SK-N-SH (cell line): Measurements from ENCODE around the gene ATP5MG. TPM values are rescaled to one million over a fixed set of nuclear protein-coding genes. Genes with fewer than 3 reads are reported as not detected.

Source experiments
- CTCF ChIA-PET: fragments of 300-600, 350-600 bp; formaldehyde crosslinking; extraction: SDS; loops from one replicate; lab custom pipeline; 2021; lab: Yijun Ruan, JAX
- POLR2A ChIA-PET: fragments of 350-600 bp; sonication (Branson Sonifier 250); formaldehyde crosslinking; extraction: SDS; loops from one replicate; lab custom pipeline; 2020; ENCODE audit warnings: antibody characterized with exemption, inconsistent platforms; lab: Yijun Ruan, JAX
- DNase-seq: peaks from one replicate; pipeline ENCODE4 v3.0.0; 2012
- H2AFZ ChIP-seq: fragments of 200-600 bp; sonication (generic); 2 replicates; pipeline ENCODE4 v1.8.1; 2016; ENCODE audit warnings: antibody characterized with exemption, mild to moderate bottlenecking, low read depth
- H3F3A ChIP-seq: fragments of 200-600 bp; sonication (generic); replicated peaks from 2 replicates; pipeline ENCODE3; 2016; ENCODE audit warnings: antibody characterized with exemption, mild to moderate bottlenecking; ENCODE audit not compliant: insufficient read depth
- H3K27ac ChIP-seq, 2 experiments: fragments of 200-500 bp in 1 of 2; fragments of 200-600 bp in 1 of 2; sonication (Bioruptor generic) in 1 of 2; sonication (generic), shearing (Covaris generic) in 1 of 2; 2 replicates each; pipeline versions ENCODE4 v1.5.1 to v1.6.1; 2014 to 2016; ENCODE audit warnings: low read depth in 2 of 2, inconsistent platforms in 1 of 2, low read length in 1 of 2, mild to moderate bottlenecking in 1 of 2, mixed read lengths in 1 of 2
- H3K27me3 ChIP-seq: fragments of 200-600 bp; sonication (generic), shearing (Covaris generic); 2 replicates; pipeline ENCODE4 v1.6.1; 2016; ENCODE audit warnings: mixed run types; ENCODE audit not compliant: insufficient read depth
- H3K36me3 ChIP-seq, 2 experiments: fragments of 200-500 bp in 1 of 2; fragments of 200-600 bp in 1 of 2; sonication (Bioruptor generic) in 1 of 2; sonication (generic) in 1 of 2; replicated peaks in 1 of 2; 2 replicates each; pipeline versions ENCODE3 to v1.5.1; 2014 to 2016; ENCODE audit warnings: low read length in 1 of 2, mild to moderate bottlenecking in 1 of 2; ENCODE audit not compliant: insufficient read depth in 2 of 2, control insufficient read depth in 1 of 2
- H3K4me1 ChIP-seq, 2 experiments: fragments of 200-500 bp in 1 of 2; fragments of 200-600 bp in 1 of 2; sonication (Bioruptor generic) in 1 of 2; sonication (generic), shearing (Covaris generic) in 1 of 2; 2 replicates each; pipeline versions ENCODE4 v1.5.1 to v1.6.1; 2014 to 2016; ENCODE audit warnings: low read depth in 1 of 2, low read length in 1 of 2, mixed run types in 1 of 2; ENCODE audit not compliant: insufficient read depth in 2 of 2, control insufficient read depth in 1 of 2
- H3K4me2 ChIP-seq: fragments of 200-600 bp; sonication (generic), shearing (Covaris generic); 2 replicates; pipeline ENCODE4 v1.6.1; 2017; ENCODE audit warnings: mixed run types
- H3K4me3 ChIP-seq, 2 experiments: fragments of 200-500 bp in 1 of 2; fragments of 200-600 bp in 1 of 2; sonication (Bioruptor generic) in 1 of 2; sonication (generic), shearing (Covaris generic) in 1 of 2; 2 replicates each; pipeline versions ENCODE4 v1.5.1 to v1.8.1; 2014 to 2016; ENCODE audit warnings: low read depth in 2 of 2, inconsistent platforms in 1 of 2, low read length in 1 of 2, mild to moderate bottlenecking in 1 of 2, mixed read lengths in 1 of 2, moderate library complexity in 1 of 2
- H3K79me2 ChIP-seq: fragments of 200-600 bp; sonication (generic); 2 replicates; pipeline ENCODE4 v1.8.1; 2017; ENCODE audit warnings: mild to moderate bottlenecking; ENCODE audit not compliant: insufficient read depth
- H3K9ac ChIP-seq: fragments of 200-600 bp; sonication (generic); 2 replicates; pipeline ENCODE4 v1.6.1; 2017; ENCODE audit warnings: mixed run types
- H3K9me2 ChIP-seq: fragments of 200-600 bp; sonication (generic); 2 replicates; pipeline ENCODE4 v1.6.1; 2017; ENCODE audit warnings: mixed run types
- H3K9me3 ChIP-seq: fragments of 200-600 bp; sonication (generic); 2 replicates; pipeline ENCODE4 v1.6.1; 2017; ENCODE audit warnings: mixed run types, mild to moderate bottlenecking, moderate library complexity
- H4K20me1 ChIP-seq: fragments of 200-600 bp; sonication (generic); 2 replicates; pipeline ENCODE4 v1.6.1; 2017; ENCODE audit warnings: mild to moderate bottlenecking, mixed run types; ENCODE audit not compliant: insufficient read depth
- EP300 ChIP-seq, 2 experiments: IDR thresholded peaks; 2 replicates each; pipeline versions ENCODE4 v1.4.0 to v1.6.1; 2012; ENCODE audit warnings: borderline replicate concordance in 1 of 2, low read depth in 1 of 2, low read length in 1 of 2
- EZH2phosphoT487 ChIP-seq: fragments of 200-600 bp; sonication (generic); IDR thresholded peaks from 2 replicates; pipeline ENCODE4 v1.6.1; 2017; ENCODE audit warnings: low read depth, mixed run types, mild to moderate bottlenecking, antibody characterized with exemption, moderate library complexity, borderline replicate concordance
- FOXM1 ChIP-seq: IDR thresholded peaks from 2 replicates; pipeline ENCODE4 v1.4.0; 2012; ENCODE audit warnings: low read depth, mild to moderate bottlenecking
- GATA2 ChIP-seq: sonication (generic); formaldehyde crosslinking; IDR thresholded peaks from 2 replicates; pipeline ENCODE4 v1.5.0; 2020; ENCODE audit warnings: mild to moderate bottlenecking, missing genetic modification reagents
- JUND ChIP-seq: IDR thresholded peaks from 2 replicates; pipeline ENCODE4 v1.4.0; 2012
- MEF2A ChIP-seq: IDR thresholded peaks from 2 replicates; pipeline ENCODE4 v1.4.0; 2012; ENCODE audit warnings: low read depth, borderline replicate concordance
- MXI1 ChIP-seq: IDR thresholded peaks from 2 replicates; pipeline ENCODE4 v1.6.1; 2012; ENCODE audit warnings: mild to moderate bottlenecking, low read depth, low read length, improper control_type of control experiment
- NFIC ChIP-seq: IDR thresholded peaks from 2 replicates; pipeline ENCODE4 v1.4.0; 2012; ENCODE audit warnings: borderline replicate concordance
- RAD21 ChIP-seq: IDR thresholded peaks from 2 replicates; pipeline ENCODE4 v1.6.1; 2012; ENCODE audit warnings: mild to moderate bottlenecking, low read length
- RCOR1 ChIP-seq: fragments of 150-350 bp; IDR thresholded peaks from 2 replicates; pipeline ENCODE4 v1.6.1; 2017; ENCODE audit warnings: antibody characterized with exemption, low read length
- RXRA ChIP-seq: IDR thresholded peaks from 2 replicates; pipeline ENCODE4 v1.4.0; 2012; ENCODE audit warnings: low read depth, mild to moderate bottlenecking, borderline replicate concordance
- SIN3A ChIP-seq: IDR thresholded peaks from 2 replicates; pipeline ENCODE4 v1.6.1; 2012; ENCODE audit warnings: low read depth, mild to moderate bottlenecking, low read length, moderate library complexity, borderline replicate concordance
- TAF1 ChIP-seq: IDR thresholded peaks from 2 replicates; pipeline ENCODE4 v1.6.1; 2012; ENCODE audit warnings: low read depth, mild to moderate bottlenecking, low read length, moderate library complexity, borderline replicate concordance
- TEAD4 ChIP-seq: IDR thresholded peaks from 2 replicates; pipeline ENCODE4 v1.4.0; 2012; ENCODE audit warnings: mild to moderate bottlenecking, borderline replicate concordance; ENCODE audit not compliant: insufficient read depth
- YY1 ChIP-seq: IDR thresholded peaks from 2 replicates; pipeline ENCODE4 v1.4.0; 2012; ENCODE audit warnings: low read depth, mild to moderate bottlenecking
- WGBS: methylation state at CpG from one replicate; pipeline ENCODE4 v1.1.6; 2017; ENCODE audit warnings: low lambda C conversion rate; 5-methylcytosine and 5-hydroxymethylcytosine counted together
- polyA plus RNA-seq, 3 experiments: library from polyadenylated mRNA; depleted of rRNA; stranded (reverse); fragments of >200 nt; gene quantifications; 2 replicates each; pipeline ENCODE4 v1.2.3, GENCODE V29; 2012
- TF ChIP-seq, protein P1 (sequence below): IDR thresholded peaks from 2 replicates; pipeline ENCODE4 v1.4.0; 2012; ENCODE audit warnings: low read depth, borderline replicate concordance
- TF ChIP-seq, protein P2 (sequence below): IDR thresholded peaks from 2 replicates; pipeline ENCODE4 v1.4.0; 2012; ENCODE audit warnings: low read depth, borderline replicate concordance
- TF ChIP-seq, protein P3 (sequence below): fragments of 150-350 bp; IDR thresholded peaks from 2 replicates; pipeline ENCODE4 v1.6.1; 2016; ENCODE audit warnings: mild to moderate bottlenecking, low read depth, low read length
- TF ChIP-seq, protein P4 (sequence below): fragments of 200-600 bp; sonication (generic); IDR thresholded peaks from 2 replicates; pipeline ENCODE4 v1.6.1; 2017; ENCODE audit warnings: antibody characterized with exemption, mild to moderate bottlenecking, moderate library complexity
- TF ChIP-seq, protein P5 (sequence below): IDR thresholded peaks from 2 replicates; pipeline ENCODE4 v1.6.1; 2012; ENCODE audit warnings: mild to moderate bottlenecking, low read depth, low read length, moderate library complexity

Gene ATP5MG
- polyA plus RNA-seq, 1 of the 3 experiments (the other 2 are of a cell fraction) = 140 TPM

DNA sequence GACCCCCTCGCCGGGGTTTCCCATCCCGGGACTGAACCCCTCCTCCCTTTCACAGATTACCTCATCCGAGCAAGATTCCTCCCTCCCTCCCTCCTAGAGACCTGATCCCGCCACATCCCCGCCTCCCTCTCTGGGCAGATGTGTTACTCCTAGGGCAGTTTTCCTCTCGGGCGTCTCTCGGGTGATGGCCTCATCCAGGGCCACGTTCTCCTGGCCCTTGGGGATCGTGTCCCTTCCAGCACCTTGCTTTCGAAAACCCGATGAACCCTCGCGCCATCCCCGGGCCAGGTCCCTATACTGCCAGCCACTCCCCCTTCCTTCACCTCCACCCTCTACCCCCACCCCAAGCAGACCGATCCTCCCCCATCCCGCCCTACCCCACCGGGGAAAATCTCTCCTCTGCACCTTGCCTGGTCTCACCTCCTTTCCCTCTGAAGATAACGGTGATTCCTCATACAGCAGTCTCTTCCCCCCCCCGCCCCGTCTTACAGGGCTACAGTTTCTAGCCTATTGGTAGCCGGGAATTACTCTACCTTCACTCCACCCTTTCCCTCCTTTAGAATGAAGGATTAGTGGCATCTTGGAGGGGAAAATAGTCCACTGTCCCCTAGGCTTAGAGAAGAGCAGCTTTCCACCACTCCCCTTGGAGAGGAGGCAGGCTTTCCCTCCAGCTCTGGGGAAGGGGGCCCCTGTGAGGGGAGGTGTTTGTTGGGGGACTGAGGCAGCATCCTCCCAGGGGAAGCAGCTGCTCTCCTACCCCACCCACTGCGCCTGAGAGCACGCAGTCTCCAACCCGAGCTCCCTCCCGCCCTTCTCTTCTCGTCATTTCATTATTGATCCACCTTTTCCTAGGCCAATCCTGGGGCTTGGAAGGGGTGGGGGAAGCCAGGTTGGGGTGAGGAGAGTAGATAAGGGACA lies 36.1 kb downstream of the ATP5MG start:
- ChIA-PET CTCF (interaction anchor here (1.0 to 1.1 kb wide), 2 partner anchors 17 to 51 kb away, joined by 3 read pairs; no protein-coding TSS in a partner anchor), POLR2A (no interaction called here)
- Histone ChIP-seq H3K9me3 (no peaks in the 10 kb centered on the region), H4K20me1 (peaks cover 51% of the 10 kb centered on the region), H3K79me2 (peaks cover 59% of the 10 kb centered on the region), H3K9me2 (no peaks in the 10 kb centered on the region), H3K27ac (peak overlapping the region; percentile 76 to 91), H3K36me3 (peaks cover 15 to 16% of the 10 kb centered on the region in 2 experiments), H2AFZ (no peak overlapping the region; the same call in 1 of the 2 replicates), H3K4me3 (peak overlapping the region; percentile 77 to 95), H3K27me3 (no peaks in the 10 kb centered on the region), H3K9ac (peak overlapping the region; percentile 80), H3K4me1 (peaks cover 31 to 33% of the 10 kb centered on the region in 2 experiments; a peak in 3 of 4 replicates), H3F3A (peaks cover 28% of the 10 kb centered on the region), H3K4me2 (peak overlapping the region; percentile 98)
- peak; percentile 57 for DNase-seq
- WGBS = under 1% methylated on average over 27 of the region's 28 CpGs
- no peak for TF ChIP-seq NFIC
- TF ChIP-seq TEAD4 = no peak
- no peak for TF ChIP-seq TAF1
- no peak for TF ChIP-seq MEF2A
- no peak for TF ChIP-seq JUND
- TF ChIP-seq RCOR1 = no peak
- TF ChIP-seq MXI1 = no peak
- TF ChIP-seq YY1 = no peak
- TF ChIP-seq, protein P1, sequence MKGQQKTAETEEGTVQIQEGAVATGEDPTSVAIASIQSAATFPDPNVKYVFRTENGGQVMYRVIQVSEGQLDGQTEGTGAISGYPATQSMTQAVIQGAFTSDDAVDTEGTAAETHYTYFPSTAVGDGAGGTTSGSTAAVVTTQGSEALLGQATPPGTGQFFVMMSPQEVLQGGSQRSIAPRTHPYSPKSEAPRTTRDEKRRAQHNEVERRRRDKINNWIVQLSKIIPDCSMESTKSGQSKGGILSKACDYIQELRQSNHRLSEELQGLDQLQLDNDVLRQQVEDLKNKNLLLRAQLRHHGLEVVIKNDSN = no peak
- TF ChIP-seq, protein P2, sequence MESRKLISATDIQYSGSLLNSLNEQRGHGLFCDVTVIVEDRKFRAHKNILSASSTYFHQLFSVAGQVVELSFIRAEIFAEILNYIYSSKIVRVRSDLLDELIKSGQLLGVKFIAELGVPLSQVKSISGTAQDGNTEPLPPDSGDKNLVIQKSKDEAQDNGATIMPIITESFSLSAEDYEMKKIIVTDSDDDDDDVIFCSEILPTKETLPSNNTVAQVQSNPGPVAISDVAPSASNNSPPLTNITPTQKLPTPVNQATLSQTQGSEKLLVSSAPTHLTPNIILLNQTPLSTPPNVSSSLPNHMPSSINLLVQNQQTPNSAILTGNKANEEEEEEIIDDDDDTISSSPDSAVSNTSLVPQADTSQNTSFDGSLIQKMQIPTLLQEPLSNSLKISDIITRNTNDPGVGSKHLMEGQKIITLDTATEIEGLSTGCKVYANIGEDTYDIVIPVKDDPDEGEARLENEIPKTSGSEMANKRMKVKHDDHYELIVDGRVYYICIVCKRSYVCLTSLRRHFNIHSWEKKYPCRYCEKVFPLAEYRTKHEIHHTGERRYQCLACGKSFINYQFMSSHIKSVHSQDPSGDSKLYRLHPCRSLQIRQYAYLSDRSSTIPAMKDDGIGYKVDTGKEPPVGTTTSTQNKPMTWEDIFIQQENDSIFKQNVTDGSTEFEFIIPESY = no peak
- TF ChIP-seq, protein P3, sequence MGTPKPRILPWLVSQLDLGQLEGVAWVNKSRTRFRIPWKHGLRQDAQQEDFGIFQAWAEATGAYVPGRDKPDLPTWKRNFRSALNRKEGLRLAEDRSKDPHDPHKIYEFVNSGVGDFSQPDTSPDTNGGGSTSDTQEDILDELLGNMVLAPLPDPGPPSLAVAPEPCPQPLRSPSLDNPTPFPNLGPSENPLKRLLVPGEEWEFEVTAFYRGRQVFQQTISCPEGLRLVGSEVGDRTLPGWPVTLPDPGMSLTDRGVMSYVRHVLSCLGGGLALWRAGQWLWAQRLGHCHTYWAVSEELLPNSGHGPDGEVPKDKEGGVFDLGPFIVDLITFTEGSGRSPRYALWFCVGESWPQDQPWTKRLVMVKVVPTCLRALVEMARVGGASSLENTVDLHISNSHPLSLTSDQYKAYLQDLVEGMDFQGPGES = no peak
- no peak for TF ChIP-seq SIN3A
- no peak for TF ChIP-seq EZH2phosphoT487
- TF ChIP-seq, protein P4, sequence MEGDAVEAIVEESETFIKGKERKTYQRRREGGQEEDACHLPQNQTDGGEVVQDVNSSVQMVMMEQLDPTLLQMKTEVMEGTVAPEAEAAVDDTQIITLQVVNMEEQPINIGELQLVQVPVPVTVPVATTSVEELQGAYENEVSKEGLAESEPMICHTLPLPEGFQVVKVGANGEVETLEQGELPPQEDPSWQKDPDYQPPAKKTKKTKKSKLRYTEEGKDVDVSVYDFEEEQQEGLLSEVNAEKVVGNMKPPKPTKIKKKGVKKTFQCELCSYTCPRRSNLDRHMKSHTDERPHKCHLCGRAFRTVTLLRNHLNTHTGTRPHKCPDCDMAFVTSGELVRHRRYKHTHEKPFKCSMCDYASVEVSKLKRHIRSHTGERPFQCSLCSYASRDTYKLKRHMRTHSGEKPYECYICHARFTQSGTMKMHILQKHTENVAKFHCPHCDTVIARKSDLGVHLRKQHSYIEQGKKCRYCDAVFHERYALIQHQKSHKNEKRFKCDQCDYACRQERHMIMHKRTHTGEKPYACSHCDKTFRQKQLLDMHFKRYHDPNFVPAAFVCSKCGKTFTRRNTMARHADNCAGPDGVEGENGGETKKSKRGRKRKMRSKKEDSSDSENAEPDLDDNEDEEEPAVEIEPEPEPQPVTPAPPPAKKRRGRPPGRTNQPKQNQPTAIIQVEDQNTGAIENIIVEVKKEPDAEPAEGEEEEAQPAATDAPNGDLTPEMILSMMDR = no peak
- no peak for TF ChIP-seq EP300 (IDR thresholded peaks at IDR 0.05; ENCODE audit: borderline replicate concordance in 1 of 2, low read depth in 1 of 2, low read length in 1 of 2)
- no peak for TF ChIP-seq RXRA
- no peak for TF ChIP-seq GATA2 (CRISPR knock-in tag)
- TF ChIP-seq FOXM1 = no peak
- no peak for TF ChIP-seq RAD21
- TF ChIP-seq, protein P5, sequence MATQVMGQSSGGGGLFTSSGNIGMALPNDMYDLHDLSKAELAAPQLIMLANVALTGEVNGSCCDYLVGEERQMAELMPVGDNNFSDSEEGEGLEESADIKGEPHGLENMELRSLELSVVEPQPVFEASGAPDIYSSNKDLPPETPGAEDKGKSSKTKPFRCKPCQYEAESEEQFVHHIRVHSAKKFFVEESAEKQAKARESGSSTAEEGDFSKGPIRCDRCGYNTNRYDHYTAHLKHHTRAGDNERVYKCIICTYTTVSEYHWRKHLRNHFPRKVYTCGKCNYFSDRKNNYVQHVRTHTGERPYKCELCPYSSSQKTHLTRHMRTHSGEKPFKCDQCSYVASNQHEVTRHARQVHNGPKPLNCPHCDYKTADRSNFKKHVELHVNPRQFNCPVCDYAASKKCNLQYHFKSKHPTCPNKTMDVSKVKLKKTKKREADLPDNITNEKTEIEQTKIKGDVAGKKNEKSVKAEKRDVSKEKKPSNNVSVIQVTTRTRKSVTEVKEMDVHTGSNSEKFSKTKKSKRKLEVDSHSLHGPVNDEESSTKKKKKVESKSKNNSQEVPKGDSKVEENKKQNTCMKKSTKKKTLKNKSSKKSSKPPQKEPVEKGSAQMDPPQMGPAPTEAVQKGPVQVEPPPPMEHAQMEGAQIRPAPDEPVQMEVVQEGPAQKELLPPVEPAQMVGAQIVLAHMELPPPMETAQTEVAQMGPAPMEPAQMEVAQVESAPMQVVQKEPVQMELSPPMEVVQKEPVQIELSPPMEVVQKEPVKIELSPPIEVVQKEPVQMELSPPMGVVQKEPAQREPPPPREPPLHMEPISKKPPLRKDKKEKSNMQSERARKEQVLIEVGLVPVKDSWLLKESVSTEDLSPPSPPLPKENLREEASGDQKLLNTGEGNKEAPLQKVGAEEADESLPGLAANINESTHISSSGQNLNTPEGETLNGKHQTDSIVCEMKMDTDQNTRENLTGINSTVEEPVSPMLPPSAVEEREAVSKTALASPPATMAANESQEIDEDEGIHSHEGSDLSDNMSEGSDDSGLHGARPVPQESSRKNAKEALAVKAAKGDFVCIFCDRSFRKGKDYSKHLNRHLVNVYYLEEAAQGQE = no peak
